Right atrium auricular region (tissue), 2 donors: ENCODE measurements around the gene LGI2. TPM values are rescaled to one million over a fixed set of nuclear protein-coding genes. Genes with fewer than 3 reads are reported as not detected.

Experiments
- DNase-seq: peaks from one replicate; pipeline ENCODE4 v3.0.0-alpha.2; 2019; ENCODE audit warnings: low spot score
- H3K27ac ChIP-seq, 2 donors: fragments of 200-600 bp; sonication (generic); 1 replicate in 1 of 2; 2 replicates in 1 of 2; pipeline ENCODE4 v1.5.1; 2016 to 2019
- H3K27me3 ChIP-seq, 2 donors: fragments of 200-600 bp; sonication (generic); one replicate each; pipeline versions ENCODE4 v1.5.1 to v1.6.0; 2017 to 2019
- H3K36me3 ChIP-seq: fragments of 200-600 bp; sonication (generic); one replicate; pipeline ENCODE4 v1.5.1; 2016
- H3K4me1 ChIP-seq, 2 donors: fragments of 200-600 bp; sonication (generic); one replicate each; pipeline versions ENCODE4 v1.5.1 to v1.6.0; 2017 to 2019
- H3K4me3 ChIP-seq, 2 donors: fragments of 200-600 bp; sonication (generic); 1 replicate in 1 of 2; 2 replicates in 1 of 2; pipeline ENCODE4 v1.5.1; 2017 to 2019; ENCODE audit warnings: mild to moderate bottlenecking in 1 of 2, moderate library complexity in 1 of 2
- H3K9me3 ChIP-seq, 2 donors: fragments of 200-600 bp; sonication (generic); one replicate each; pipeline ENCODE4 v1.5.1; 2019
- CTCF ChIP-seq, 2 donors: fragments of 200-600 bp; sonication (generic); IDR thresholded peaks; one replicate each; pipeline ENCODE4 v1.5.1; 2019; ENCODE audit warnings: antibody characterized with exemption in 2 of 2
- total RNA-seq, 2 donors: library from RNA; depleted of rRNA; stranded (reverse); fragments of >200 nt; gene quantifications; one replicate each; pipeline ENCODE4 v1.1.0, GENCODE V29; 2016

LGI2 gene
- total RNA-seq, 2 donors from 2014 or later, result 1.1 to 1.9 TPM

- H3K27ac ChIP-seq, result no peak overlapping the region
These were observed 37.8 kb downstream of the LGI2 start for GRCh38 chr4:24992968-24993367.

GRCh38 chr4:24991015-24991414, 39.7 kb downstream of the LGI2 start:
- no peaks in the 10 kb centered on the region for H3K27me3 ChIP-seq
- TF ChIP-seq CTCF (IDR thresholded peaks at IDR 0.05), result no peak
- H3K4me3 ChIP-seq, result no peak overlapping the region
- no peaks in the 10 kb centered on the region for H3K4me1 ChIP-seq
- H3K27ac ChIP-seq, result peak overlapping the region in 1 of 2 donors; percentile 34
- DNase-seq, result no peak
- H3K36me3 ChIP-seq, result no peaks in the 10 kb centered on the region
- H3K9me3 ChIP-seq, result peaks cover 0 to 11% of the 10 kb centered on the region in 2 donors

More at GRCh38 chr4:24992968-24993367, 37.8 kb downstream of the LGI2 start:
- Histone ChIP-seq H3K27me3 (no peaks in the 10 kb centered on the region), H3K36me3 (no peaks in the 10 kb centered on the region), H3K4me3 (no peak overlapping the region), H3K9me3 (peaks cover 0 to 11% of the 10 kb centered on the region in 2 donors), H3K4me1 (no peaks in the 10 kb centered on the region)
- no peak for DNase-seq
- TF ChIP-seq CTCF (IDR thresholded peaks at IDR 0.05), result no peak

GRCh38 chr4:24989327-24989726, 41.4 kb downstream of the LGI2 start:
- Histone ChIP-seq H3K9me3 (peaks cover 0 to 6% of the 10 kb centered on the region in 2 donors), H3K27ac (no peak overlapping the region), H3K4me1 (no peaks in the 10 kb centered on the region), H3K4me3 (no peak overlapping the region), H3K36me3 (no peaks in the 10 kb centered on the region), H3K27me3 (no peaks in the 10 kb centered on the region)
- no peak for DNase-seq
- TF ChIP-seq CTCF (IDR thresholded peaks at IDR 0.05), result no peak

GRCh38 chr4:24988776-24989175, 42.0 kb downstream of the LGI2 start:
- Histone ChIP-seq H3K27me3 (no peaks in the 10 kb centered on the region), H3K4me1 (no peaks in the 10 kb centered on the region), H3K4me3 (no peak overlapping the region), H3K27ac (no peak overlapping the region), H3K9me3 (peaks cover 0 to 6% of the 10 kb centered on the region in 2 donors), H3K36me3 (no peaks in the 10 kb centered on the region)
- peak in 1 of 2 donors; percentile 52 for TF ChIP-seq CTCF (IDR thresholded peaks at IDR 0.05)
- DNase-seq, result no peak

GRCh38 chr4:24984602-24985532, 45.9 kb downstream of the LGI2 start:
- no peak for DNase-seq
- peaks cover 0 to 12% of the 10 kb centered on the region in 2 donors for H3K4me1 ChIP-seq
- H3K36me3 ChIP-seq, result no peaks in the 10 kb centered on the region
- no peak overlapping the region for H3K4me3 ChIP-seq
- no peak for TF ChIP-seq CTCF (IDR thresholded peaks at IDR 0.05)
- no peak overlapping the region for H3K27ac ChIP-seq
- H3K27me3 ChIP-seq, result no peaks in the 10 kb centered on the region
- H3K9me3 ChIP-seq, result no peaks in the 10 kb centered on the region
